Activated T-cell treated with anti-CD3 and anti-CD28 coated beads, Interleukin-2, amount 50 U/mL, for 48 hours (primary cell): Measurements from ENCODE around the gene ARL15.

Source experiments
- DNase-seq, 2 experiments: peaks; one replicate each; pipeline ENCODE4 v3.0.0-alpha.2; 2020

The ARL15 gene

DNA sequence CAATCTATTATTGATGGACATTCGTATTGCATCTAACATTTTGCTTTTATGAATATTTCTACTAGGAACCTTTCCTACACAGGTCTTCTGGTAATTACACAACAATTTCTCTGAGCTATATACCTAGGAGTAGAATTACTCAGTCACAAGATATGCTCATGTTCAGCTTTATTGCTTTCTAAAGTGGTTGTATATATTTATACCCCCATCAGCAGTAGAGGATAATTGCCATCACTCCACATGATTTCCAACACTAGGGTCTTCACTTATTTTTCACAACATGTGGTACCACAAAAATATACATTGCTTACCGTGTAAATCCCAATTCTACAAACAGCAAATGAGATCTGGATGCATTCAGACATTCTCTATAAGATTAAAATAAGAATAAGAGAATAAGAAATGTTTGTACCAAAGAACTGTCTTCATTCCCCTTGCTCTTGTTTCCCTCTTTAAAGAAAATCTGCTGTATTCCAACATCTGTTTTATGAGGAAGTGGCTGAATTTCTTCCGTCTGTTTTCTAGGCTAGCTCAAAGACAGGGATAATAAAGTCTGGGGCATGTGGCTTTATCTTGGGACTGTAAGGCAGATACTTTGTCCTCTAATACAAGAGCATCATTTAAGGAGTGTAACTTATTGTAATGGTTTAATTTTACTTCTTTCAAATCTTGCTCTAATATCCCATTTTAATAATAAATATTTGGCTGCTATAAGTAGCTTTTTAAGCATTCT lies 28.2 kb downstream of the ARL15 start:
- DNase-seq = no peak

DNA sequence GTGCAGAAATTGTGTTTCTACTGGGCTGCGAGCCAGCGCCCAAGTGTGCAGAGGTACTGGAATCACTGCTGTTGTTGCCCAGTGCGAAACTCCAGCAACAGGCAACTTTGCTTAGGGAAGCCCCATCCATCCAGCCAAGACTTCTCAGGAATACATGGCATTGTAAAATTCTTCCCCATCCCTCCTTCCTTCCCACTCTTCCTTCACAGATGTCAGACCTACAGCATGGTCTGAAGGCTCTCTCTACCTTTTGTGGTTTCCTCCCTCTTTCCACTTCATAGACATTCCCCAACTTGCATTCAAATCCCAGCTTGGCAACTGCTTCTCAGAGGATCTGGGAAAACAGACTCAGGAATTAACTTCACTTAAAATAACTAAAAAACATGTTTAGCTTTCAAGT lies 30.4 kb downstream of the ARL15 start:
- no peak for DNase-seq

DNA sequence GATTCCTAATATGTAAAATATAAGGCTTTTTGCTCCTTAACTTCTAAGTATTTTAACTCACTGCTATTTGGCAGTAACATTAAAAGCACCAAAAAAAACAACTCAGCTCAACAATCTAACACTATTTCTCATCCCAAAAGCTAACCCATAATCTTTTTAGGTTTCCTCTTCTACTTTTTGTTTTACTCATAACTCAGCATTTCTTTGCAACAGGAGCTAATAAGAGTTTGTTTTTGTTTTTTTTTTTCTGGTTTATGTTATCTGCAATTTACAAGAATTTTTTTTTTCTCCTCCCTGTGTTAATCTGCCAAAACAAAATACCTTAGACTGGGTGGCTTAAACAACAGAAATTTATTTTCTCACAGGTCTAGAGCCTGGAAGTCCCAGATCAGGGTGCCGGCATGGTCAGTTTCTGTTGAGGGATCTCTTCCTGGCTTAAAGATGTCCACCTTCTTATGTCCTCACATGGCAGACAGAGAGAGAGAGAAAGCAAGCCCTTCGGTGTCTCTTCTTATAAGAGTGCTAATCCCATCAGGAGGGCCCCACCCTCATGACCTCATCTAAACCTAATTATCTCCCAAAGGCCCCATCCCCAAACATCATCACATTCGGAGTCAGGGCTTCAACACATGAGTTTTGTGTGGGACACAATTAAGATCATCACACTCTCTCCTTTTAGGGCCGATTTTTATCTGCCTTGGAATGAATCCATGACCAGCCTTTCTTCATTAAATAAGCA lies 31.2 kb downstream of the ARL15 start:
- no peak for DNase-seq

DNA sequence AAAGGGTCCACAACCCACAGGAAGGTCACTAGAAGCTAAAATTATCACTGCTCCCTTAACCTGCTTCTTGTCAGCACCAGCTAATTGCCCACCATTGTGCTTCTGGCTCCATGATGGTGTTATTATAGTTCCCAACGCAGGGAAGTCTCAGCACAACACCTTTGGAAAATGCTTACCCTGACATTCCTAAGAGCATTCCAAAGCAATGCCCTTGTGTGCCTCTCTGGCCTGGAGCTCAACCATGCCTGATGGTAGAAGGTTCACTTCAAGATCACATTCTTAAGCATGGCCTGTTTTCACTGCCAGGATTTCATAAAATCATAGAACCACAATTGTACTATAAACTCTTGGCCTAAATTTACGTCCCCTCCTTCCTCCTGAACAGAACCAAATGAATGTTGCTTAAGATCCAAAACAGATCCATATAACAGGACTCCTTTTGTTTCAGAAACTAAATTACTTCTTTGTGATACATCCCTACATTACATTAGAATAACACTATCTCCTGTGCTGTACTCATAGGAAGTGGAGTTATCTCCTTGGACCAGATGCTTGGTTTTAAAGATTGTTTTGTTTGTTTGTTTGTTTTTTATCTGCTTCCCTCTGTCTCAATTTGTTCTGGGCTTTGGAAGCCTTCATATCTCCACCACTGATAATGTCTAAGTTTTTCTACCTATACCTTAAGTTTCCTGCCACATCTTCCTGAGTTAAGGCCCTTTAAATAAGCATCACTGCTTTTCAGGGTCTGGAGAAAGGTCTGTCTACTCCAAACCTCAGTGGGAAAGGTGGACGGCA lies 32.1 kb downstream of the ARL15 start:
- DNase-seq = no peak

DNA sequence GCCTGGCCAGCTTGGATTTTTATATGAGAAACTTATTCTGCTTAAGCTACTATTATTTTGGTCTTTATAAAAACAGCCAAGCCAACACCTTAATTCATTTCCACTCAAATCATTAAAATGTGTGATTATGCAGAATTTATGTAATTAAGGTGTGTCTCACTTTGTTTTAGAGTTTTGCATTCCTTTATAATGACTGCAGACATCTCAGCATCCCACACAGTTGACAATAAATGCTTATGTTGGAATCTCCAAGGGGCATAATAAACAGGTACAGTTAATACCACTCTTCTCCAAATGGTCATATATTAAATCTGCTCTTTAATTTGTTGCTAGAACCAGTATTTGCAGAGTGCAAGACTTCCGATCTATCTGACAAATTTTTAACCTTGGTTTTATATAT lies 34.3 kb downstream of the ARL15 start:
- no peak for DNase-seq

DNA sequence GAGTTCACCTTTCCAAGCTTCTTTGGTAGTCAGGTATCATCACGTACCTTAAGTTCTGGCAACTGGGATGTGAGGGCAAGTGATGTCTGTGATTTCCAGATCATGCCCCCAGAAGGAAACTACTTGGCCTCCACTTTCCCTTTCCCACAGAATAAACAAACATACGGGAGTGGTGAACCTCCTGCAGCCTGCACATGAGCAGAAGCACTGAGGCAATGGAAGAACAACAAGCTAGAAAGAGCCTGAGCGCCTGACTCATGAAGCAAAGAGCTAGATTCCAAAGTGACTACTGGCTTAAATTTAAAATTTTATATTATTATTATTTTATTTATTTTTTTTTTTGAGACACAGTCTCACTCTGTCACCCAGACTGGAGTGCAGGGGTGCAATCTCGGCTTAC lies 35.0 kb downstream of the ARL15 start:
- no peak for DNase-seq

DNA sequence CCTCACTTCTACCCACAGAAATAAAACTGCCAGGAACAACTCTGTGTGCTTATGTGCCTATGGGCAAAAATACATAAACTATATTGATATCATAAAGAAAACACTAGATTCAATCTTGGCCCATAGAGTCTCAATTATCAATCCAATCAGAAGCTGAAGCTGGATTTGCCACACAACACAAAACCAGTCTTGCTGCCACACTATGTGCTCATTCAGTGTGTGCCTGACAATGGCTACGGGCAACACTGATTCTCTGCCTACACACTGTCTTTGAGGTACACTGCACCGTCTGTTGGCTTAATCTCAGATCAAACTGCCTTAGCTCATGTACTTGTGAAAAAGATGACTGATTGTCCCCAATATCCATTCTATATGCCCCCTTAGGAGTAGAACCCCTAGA lies 35.4 kb downstream of the ARL15 start:
- no peak for DNase-seq

DNA sequence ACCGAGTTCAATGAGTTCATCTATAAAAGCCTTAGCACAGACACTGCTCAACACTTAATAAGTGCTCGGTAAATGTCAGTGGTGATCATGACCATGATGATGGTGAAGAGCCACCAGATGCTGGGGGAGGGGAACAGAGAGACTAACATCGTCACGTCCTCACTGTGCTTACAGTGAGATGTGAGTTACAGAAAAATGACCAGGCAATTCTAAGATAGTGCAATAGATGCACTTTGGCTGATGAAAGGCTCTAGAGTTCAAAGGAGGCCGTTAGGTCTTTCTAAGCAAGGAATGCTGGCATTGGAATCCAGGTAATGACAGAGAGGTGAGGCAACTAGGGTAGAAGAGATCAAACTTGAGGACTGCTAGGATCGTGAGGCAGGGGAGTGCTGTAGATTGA lies 36.7 kb downstream of the ARL15 start:
- no peak for DNase-seq

DNA sequence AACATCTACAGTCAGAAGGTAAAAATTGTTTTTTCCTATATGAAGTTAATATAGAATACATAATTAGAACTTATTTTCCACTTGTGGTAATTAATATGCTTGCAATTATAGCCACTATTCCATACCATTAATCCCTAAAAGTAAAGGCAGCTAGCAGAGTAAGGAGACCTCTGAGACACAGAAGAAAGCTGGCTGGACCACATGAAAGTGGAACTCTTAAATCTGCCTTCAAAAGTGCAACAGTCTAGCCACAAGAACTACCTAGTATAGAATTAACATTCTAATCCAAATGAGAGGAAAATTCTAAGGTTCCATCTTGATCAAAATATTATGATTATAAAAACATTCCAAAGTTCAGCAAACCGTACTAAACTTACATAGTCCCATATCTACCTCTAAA lies 37.6 kb downstream of the ARL15 start:
- no peak for DNase-seq

DNA sequence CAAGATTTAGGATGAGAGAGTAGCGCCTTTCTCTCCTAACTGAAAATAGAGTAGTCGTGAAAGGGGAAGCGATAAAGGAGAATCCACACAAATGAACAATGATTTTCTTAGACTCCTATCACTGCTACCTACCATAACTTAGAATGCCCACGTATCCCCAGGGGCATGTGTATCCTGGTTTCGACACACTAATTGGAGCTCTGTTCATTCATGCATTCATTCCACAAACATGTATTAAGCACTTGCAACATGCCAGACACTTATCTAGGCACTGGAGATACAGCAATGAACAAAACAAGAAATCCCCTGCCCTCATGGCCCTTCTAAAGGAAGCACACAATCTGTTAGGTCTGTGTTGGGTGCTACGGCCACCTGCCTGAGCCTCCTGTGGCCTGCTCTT lies 40.0 kb downstream of the ARL15 start:
- DNase-seq = no peak

DNA sequence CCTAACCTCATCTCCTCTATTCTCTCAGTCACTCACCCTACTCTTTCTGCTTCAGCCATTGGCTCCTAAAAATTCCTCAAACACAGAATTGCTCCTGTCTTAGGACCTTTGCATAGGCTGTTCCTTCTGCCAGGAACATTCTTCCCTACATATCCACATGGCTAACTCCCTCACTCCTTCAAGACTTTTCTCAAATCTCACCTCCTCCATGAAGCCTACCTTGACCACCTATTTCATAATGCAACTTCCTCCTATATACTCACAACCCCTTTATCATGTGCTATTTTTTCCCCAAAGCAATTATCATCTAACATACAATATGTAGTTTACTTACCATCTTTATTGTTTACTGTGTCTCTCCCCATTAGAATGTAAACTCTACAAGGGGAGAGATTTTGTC lies 45.8 kb downstream of the ARL15 start:
- no peak for DNase-seq

DNA sequence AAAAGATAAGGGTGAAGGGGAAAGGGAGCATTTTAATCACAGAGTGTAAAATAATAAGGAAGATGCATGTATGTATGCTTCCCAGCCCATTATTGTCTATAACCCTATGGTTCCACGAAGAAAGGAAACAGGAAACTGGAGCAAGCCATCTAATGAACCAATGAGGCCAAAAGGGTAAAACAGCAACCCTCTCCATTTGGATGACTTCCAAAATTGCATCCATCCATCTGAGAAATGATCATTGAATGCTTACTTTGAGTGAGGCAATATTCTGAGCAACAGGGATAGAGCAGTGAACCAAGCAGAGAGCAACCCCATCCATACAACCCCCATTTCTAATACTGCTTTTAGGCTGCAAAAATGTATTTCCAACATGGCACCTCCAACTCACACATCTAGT lies 46.9 kb downstream of the ARL15 start:
- no peak for DNase-seq

DNA sequence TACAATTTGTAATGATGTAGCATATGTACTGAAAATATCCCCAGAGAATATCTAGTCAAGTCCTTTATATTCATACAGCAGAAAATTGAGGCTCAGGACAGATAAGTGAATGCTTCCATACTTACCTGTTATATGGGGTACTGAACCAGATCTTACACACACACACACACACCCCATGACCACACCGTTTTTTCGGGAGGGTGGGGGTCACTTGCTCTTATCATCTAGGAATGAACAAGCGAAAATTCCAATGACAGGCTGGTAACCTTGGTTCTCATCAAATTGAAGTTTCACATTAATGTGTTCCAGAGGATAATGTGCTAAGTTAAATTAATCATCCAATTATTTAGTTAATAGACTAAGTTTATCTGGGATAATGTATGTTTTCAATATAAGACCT lies 48.8 kb downstream of the ARL15 start:
- no peak for DNase-seq

DNA sequence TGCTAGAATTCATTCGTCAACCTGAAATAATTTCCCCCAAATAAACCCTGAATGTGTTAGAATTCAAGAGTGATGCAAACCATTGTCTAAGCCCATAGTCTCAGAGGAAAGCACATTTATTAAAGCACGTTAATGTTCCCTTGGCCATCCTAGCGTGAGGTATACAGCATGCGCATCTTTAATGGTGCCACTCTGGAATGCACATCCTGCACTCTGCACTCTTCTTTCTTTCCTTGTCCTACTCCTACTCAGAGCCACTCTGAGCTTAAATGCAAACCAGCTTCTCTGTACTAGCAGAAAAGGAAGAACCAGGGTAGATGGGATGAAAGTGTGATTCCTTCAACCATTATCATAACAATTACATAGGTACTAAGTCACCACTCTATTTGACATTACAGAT lies 50.4 kb downstream of the ARL15 start:
- no peak for DNase-seq

DNA sequence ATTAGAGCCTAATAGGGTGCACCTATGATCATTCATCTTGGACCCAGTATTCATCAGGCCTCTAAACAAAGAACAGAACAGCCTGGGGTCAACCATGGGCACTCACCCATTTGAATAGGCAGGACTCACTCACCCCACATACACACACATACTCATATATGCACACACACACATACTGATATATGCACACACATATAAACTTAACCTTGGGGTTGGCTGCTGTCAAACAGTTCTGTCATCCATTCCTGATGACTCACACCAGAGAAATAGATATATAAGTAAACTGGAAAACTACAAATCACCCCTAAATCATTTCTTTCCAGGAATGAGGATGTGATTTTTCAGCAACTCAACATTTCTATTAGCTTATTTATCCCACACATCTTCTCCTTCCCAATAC lies 51.3 kb downstream of the ARL15 start:
- no peak for DNase-seq

DNA sequence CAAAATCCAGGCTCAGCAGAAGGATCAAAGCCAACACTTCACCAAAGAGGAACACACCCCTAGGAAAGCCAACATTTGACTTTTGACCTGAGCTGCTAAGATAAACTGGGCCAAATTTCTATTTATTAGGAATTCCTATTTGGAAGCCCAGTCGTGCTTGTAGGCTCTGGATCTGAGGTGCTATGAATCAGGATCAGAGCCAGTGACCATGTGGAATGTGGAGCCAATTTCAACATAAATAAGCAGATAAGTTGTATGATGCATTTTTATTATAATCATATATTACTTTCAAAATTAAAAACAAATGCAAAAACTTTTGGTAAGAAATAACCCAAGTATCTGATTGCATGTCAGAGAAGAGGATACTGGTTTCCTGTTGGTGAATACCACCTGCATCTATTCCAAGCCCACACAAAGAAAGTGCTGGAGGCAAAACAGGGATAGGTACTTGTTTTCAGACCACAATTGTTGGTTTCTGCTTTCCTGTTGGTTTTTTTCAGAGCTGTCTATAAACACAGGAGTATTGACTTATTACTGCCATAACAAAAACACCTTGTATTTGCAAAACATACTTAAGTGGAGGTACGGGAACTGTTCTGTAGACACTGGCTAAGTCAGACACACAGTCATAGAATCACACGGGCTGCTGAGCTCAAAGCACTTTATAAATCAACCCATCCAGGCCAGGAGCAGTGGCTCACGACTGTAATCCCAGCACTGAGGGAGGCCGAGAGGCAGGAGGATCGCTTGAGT lies 52.8 kb downstream of the ARL15 start:
- no peak for DNase-seq

DNA sequence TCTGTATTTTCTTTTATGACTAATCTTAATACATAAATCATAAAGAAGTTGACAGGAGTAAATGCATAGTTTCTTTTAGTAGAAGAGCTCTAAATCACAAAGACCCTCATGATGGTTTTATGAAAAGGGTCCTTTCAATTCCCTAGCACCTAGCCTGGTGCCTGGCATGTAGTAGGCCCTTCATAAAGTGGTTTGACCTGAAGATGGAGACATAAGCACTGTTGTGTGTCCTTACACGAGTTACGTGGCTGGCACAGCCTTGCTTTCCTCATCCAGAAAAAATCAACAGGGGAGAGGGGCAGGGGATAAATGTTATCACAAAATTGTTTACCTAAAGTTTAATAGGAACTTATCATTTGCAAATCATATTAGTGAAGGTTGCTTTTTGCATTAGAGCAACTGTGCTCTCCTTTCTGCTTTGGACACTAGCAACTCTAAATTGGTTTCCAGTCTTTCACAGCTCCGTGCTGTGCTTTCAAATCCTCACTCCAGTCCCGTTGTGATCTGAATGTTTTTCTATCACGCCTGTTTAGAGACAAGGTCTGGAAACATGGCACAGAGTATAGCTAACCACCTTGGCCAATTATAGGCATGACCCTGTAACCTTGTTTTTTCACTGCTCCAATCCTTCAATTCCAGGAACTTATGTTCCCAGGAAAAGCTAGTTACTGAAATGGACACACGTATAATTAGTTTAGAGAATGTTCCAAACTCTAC lies 55.7 kb downstream of the ARL15 start:
- no peak for DNase-seq

DNA sequence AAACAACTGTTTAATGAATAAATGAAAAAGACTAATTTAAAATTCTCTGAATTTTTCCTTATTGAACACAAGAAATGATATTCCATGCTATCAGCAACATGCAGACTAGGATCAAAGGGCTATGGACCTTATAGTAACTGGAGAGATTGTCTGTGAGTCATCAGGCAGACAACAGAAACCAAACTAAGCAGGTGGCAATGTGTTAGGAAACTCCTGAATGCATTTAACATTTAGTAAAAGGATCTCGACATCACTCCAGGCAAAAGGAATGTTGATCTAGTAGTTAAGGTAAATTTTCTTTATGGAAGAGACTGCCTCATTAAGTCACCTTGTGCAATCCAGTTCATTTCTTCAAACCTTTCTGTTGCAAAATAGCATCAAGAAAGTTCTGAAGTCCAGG lies 58.4 kb downstream of the ARL15 start:
- DNase-seq = no peak

DNA sequence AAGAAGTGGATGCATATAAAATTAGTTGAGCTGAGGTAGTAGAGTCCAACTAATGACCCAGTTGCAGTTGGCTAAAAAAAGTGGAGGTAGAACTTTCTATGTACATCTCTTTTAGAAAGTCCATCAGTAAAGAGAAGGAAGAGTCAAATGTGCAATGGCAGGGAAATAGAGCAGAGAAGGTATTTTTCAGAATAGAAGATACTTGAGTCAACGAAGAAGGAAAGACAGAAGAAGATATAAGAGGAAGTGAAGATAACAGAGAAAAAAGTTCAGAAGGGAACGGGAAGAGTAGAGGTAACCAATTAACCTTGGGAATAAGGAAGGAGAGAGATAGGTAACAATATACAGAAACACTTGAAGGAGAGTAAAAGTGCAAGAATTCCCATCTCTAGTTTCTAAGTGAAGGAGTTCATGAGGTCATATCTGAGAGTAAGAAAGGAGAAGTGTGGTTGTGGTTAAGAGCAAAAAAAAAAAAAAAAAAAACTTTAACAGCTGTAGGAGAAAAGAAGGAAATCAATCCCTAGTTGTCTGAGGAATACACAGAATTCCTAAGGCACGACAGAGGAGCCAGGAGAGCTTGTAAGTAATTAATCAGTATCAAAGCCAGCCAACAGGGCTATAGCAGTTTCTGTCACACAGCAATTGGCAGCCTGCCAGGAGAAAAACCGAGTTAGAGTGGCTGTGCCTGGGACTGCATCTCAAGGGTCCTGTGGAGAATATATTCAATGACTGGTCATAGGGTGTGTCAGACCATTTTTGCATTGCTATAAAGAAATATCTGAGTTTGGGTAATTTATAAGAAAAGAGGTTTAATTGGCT lies 61.0 kb downstream of the ARL15 start:
- DNase-seq = peak in 1 of 2 experiments; percentile 26

DNA sequence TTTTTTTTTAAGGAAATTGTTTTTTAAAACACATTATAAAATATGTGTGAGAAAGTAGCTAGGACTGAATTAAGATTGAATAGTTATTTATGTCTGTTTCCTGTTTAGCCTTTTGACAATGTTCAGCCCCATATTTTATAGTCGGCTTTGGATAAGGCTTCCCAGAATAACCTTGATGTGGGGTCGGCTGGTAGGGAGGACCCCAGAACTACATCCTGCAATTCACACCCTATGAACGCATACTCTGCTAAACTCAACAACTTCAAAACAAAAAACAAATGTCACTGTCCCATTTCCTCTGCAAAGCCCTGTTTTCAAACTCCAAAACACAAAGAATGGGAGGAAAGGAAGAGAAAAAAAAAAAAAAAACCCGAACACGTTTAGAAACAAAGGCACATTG lies 63.1 kb downstream of the ARL15 start:
- no peak for DNase-seq

DNA sequence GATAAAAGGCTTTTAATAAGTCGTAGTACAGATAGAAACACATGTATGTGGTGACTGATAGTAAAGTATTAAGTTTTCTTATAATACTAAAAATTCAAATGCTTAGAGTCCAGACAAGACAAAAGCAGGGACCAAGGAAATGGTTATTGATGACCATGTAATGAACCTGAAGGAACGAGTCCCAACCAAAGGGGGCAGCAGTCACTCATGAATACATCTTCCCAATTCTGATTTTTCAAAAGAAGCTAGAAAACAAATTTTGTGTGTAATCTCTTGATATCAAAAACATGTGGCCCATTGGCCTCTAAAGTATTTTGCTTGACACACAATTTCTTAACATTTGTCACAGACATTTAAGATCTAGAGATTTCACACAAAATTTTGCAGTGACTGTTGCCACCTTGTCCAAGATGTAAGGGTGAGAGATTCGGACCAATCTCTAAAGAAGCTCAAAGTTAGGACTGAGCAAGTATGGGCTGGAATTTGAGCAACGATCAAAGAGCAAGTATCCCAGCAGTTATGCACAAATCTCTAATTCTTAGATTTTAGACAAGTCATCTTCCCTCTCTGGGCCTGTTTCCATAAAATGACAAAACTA lies 66.8 kb downstream of the ARL15 start:
- peak in 1 of 2 experiments; percentile 31 for DNase-seq
